HS-27A (cell line): ENCODE data around the gene DUSP2.
A peak's percentile ranks its signal among the peaks of the same experiment; 100 is the strongest.

Source experiments
- DNase-seq: peaks from one replicate; pipeline ENCODE4 v3.0.0-alpha.2; 2012; ENCODE audit warnings: low read depth, missing footprints

Gene DUSP2, protein sequence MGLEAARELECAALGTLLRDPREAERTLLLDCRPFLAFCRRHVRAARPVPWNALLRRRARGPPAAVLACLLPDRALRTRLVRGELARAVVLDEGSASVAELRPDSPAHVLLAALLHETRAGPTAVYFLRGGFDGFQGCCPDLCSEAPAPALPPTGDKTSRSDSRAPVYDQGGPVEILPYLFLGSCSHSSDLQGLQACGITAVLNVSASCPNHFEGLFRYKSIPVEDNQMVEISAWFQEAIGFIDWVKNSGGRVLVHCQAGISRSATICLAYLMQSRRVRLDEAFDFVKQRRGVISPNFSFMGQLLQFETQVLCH

DNA sequence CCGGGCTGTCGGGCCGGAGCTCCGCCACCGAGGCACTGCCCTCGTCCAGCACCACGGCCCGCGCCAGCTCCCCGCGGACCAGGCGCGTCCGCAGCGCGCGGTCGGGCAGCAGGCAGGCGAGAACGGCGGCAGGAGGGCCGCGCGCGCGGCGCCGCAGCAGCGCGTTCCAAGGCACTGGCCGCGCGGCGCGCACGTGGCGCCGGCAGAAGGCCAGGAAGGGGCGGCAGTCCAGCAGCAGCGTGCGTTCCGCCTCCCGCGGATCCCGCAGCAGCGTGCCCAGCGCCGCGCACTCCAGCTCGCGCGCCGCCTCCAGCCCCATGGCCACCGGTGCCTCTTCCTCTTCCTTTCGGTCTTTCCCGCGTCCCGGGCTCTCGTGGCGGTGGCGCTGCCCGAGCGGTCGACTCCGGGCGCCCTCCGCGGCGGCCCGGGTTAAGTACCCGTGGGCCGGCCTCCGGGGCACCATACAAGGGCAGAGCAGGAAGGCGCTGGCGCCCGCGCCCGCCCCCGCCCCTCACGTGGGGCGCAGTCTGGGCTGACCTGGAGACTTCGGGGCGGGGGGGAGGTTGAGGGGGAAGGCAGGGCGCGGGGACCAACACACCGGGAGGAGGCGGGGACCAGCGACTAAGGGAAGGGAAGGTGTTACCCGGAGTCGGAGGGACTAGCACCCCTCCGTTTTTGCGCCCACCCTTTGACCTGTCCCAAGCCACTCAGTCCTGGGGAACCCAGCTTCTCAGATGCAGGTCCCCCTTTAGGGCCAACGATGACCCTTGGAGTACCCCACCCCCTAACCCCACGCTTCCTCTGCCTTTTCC is at the start of gene DUSP2:
DUSP2 (minus strand) TSS at position 405 of the 812 bp plus-strand sequence; CDS start at position 319, 86 bp downstream.
- peak; percentile 61 for DNase-seq

GRCh38 chr2:96191937-96192670 is 46.9 kb upstream of the DUSP2 start:
- DNase-seq = no peak

GRCh38 chr2:96188821-96189526 is 43.7 kb upstream of the DUSP2 start:
- no peak for DNase-seq

- DNase-seq = no peak
Observed at GRCh38 chr2:96186562-96186961, 41.3 kb upstream of the DUSP2 start.

DNA sequence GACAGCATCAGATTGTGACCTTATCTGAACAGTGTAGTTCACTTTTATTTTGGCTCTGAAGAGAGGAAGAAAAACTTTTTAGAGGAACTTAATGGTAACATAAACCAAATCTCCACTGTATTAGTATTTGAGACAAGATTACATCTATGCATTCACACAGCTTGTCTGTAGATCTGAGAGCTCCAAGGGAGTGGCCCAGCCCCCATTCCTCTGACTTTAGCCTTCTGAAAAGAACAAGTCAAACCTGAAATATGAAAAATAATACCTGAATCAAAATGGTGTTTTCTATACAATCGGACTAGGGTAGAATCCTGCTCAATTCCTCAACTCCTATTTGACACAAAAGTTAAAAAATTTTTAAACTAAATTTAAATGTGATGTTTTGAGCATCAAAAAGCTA is 40.3 kb upstream of the DUSP2 start:
- no peak for DNase-seq

- DNase-seq = no peak
Observed at GRCh38 chr2:96184989-96185388, 39.7 kb upstream of the DUSP2 start.

DNA sequence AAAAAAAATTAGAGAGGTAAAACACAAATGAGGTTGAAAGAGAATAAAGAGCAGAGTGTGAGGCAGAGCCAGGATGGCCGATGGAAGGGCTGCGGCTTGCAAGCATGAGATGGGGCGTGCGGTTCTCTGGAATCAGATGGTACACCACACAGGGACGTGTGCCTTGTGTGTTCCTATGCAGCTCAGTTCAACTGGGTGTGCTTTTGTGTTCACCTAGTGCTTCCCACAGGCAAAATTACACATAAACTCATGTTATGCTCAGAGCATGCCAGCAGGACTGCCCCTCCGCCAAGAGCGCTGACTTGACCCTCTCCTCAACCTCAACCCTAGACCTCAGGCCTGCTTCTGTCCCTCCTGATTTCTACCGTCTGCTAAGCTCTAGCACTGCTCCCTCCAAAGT is 38.9 kb upstream of the DUSP2 start:
- no peak for DNase-seq

DNA sequence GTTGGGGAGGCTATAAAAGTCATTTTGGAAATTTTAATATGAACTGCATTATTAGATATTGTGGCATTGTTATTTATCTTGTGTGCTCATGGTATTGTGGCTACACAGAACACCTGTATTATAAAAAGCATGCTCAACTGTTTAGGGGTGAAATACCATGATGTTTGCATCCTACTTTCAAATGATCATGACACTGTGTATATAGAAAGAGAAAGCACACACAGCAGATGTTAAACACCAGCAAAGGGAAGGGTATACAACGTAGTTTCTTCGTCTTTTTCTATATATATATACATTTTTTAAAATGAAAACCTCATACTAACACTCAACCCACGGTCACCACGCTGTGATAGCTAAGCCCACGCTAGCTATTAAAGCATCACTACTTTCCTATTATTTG is 36.3 kb upstream of the DUSP2 start:
- DNase-seq = no peak

DNA sequence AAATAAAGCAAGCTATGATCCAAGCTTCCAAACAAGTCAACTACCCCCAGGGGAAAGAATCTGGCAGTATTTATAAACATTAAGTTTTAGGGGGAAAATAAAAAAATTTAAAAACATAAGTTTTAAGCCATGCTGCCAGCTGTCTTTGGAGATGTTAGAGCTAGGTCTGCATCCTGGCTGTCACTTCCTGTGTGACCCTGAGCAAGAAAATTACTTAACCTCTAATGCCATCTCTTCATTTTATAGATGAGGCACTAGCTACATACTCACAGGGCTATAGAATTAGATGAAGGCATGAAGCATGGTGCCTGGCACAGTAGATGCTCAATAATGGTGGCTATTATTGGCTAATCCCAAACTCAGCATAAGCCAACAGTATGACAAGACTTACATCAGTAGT is 35.3 kb upstream of the DUSP2 start:
- no peak for DNase-seq

DNA sequence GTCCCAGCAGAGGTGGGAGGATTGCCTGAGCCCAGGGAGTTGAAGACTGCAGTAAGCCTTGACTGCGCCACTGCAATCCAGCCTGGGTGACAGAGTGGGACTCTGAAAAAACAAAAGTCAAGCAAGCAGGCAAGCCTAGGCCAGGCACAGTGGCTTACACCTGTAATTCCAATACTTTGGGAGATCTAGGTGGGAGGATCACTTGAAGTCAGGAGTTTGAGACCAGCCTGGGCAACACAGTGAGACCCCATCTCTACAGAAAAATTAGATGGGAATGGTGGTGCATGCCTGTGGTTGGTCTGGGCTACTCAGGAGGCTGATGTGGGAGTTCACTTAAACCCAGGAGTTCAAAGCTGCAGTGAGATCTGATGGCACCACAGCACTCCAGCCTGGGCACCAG is 34.8 kb upstream of the DUSP2 start:
- no peak for DNase-seq

DNA sequence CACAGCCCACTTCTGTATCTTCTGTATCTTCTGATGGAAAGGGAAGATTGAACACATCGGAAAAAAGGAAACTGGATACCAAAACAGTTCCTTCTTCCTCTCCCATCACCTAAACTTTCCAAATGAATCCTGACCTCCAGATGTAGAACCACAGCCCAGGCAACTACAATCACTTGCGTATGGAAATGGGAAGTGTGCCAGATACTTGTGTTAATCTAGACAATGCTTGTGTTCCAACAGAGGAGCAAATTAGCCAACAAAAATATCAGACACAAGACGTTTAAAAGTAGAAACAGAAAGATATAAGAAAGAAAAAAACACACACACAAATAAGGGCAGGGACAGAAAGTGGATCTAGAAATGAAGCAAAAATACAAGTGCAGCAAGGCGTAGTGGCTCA is 31.4 kb upstream of the DUSP2 start:
- no peak for DNase-seq

GRCh38 chr2:96175951-96176350 is 30.7 kb upstream of the DUSP2 start:
- DNase-seq = no peak

- peak; percentile 53 for DNase-seq
Observed at GRCh38 chr2:96174251-96175144, 29.3 kb upstream of the DUSP2 start.

- DNase-seq = no peak
Observed at GRCh38 chr2:96171831-96172230, 26.6 kb upstream of the DUSP2 start.

DNA sequence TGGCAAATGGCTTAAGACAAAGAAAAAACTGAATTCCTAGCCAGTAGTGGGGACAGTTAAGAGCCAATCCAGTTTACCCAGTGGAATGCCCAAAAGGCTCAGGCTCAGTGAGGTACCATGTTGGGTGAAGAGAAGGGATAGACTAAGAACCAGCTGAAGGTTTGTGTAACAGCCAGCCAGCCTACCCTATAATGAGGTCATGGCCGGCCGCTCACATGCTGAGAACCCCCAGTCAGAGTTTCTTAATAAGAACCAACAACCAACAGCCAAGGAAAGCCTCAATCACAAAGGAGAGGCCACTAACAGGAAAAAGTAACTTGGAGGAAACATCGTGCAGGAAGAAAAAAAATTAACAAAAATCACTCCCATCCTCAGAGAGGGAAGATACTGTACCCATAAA is 25.4 kb upstream of the DUSP2 start:
- DNase-seq = no peak

DNA sequence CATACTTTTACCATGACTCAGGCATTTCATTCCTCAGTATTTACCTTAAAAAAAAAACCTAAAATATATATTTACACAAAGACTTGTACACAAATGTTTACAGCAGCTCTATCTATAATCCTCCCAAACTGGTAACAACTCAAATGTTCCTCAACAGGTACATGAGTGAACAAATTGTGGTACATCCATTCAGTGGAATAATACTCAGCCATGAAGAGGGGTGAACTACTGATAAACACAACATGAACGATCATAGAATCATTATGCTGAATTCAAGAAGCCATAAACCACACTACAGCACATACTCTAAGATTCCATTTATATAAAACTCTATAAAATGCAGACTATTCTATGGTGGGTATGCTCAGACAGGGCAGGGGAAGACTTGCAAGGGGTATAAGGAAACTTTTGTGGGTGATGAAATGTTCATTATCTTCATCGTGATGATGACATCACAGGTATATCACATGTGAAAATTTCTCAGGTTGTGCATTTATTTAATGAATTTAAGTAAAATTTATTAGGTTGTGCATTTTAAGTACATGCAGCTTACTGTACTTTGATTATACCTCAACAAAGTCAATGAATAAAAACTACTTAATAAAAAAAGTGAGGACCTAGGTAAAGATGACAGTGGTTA is 24.7 kb upstream of the DUSP2 start:
- DNase-seq = no peak

DNA sequence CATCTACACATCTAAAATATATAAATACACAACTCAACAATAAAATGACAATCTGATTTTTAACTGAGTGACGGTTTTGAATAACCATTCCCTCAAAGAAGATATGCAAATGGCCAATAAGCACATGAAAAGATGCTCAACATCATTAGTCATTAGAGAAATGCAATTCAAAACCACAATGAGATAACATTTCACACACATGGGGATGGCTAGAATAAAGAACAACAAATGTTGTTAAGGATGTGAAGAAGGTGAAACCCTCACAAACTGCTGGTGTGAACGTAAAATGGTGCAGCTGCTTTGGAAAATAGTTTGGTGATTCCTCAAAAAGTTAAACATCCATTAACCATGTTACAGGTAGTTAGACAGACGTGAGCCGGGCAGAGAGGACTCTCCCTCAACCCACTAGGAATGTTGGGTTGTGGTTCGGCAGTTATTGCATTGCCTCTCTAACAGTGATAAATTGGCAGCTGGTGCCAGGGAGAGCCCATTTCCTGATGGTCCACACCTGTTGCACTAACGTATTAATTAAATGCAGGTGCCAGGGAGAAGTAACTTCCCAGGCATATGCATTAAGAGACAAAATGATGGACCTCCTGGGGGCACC is 22.3 kb upstream of the DUSP2 start:
- DNase-seq = peak; percentile 15

DNA sequence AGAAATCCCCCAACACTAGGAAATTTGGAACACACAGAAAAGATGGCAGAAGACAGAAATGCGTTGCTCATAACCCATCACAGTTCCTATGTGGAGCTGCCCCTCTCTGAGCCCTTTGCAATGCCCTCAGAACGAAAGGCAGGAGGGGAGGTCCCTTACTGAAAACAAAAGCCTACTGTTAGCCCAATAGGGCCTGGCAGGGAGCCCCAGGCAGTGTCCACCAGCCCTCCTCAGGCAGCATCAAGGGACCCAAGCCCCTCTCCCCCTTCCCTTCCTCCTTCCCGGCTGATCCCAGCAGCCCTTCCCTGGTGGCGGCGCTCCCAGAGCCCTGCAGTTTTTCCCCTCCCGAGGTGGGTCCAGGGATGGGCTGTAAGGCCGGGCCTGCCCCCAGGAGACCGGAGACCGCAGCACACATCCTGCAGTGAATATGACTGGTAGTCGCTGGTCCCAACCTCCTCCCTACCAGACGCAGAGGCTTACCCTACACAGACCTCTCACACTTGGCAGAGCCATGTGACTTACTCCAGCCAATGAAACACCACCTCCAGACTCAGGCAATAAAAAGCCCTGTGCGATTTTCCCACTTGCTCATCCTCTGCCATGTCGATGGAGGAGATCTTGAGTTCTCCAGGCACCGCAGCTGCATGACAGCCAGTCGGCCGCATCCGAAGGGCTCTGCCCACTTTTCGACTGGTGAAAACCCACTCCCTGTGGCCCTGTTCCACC is 19.4 kb upstream of the DUSP2 start:
- no peak for DNase-seq

- DNase-seq = no peak
Observed at GRCh38 chr2:96163768-96164429, 18.7 kb upstream of the DUSP2 start.
